GM21576 (cell line): ENCODE measurements around the gene AURKA.
"Not testable (repeated sequence)": the region's sequence is repeated elsewhere in the genome, so short reads cannot be mapped to it uniquely, and the experiment has no call there.

Experiments used
- ATAC-seq: cut with Tn5 transposase; IDR thresholded peaks from one replicate; pipeline ENCODE4 v1.9.1; 2021; ENCODE audit warnings: mild to moderate bottlenecking, moderate library complexity; ENCODE audit not compliant: unreplicated experiment

AURKA gene

GRCh38 chr20:56391596-56392131, 351 bp downstream of the AURKA start:
- peak; percentile 27 for ATAC-seq

GRCh38 chr20:56391037-56391436, 978 bp downstream of the AURKA start:
- ATAC-seq, result no peak

- not testable (repeated sequence) for ATAC-seq
These were observed 1.6 kb downstream of the AURKA start for GRCh38 chr20:56390396-56390795.

- ATAC-seq, result no peak
These were observed 2.2 kb downstream of the AURKA start for GRCh38 chr20:56389807-56390206.

- no peak for ATAC-seq
These were observed 3.1 kb downstream of the AURKA start for GRCh38 chr20:56388882-56389281.

- ATAC-seq, result no peak
These were observed 5.8 kb downstream of the AURKA start for GRCh38 chr20:56386219-56386618.

- no peak for ATAC-seq
These were observed 6.9 kb downstream of the AURKA start for GRCh38 chr20:56385130-56385529.

GRCh38 chr20:56383334-56383733, 8.7 kb downstream of the AURKA start:
- no peak for ATAC-seq

- ATAC-seq, result no peak
These were observed 9.3 kb downstream of the AURKA start for GRCh38 chr20:56382696-56383095.

GRCh38 chr20:56381501-56381900, 10.5 kb downstream of the AURKA start:
- ATAC-seq, result no peak

- no peak for ATAC-seq
These were observed 11.6 kb downstream of the AURKA start for GRCh38 chr20:56380375-56380774.

GRCh38 chr20:56378386-56378785, 13.6 kb downstream of the AURKA start:
- no peak for ATAC-seq

- no peak for ATAC-seq
These were observed 15.7 kb downstream of the AURKA start for GRCh38 chr20:56376331-56376730.

- no peak for ATAC-seq
These were observed 18.1 kb downstream of the AURKA start for GRCh38 chr20:56373942-56374341.

GRCh38 chr20:56372850-56373249, 19.2 kb downstream of the AURKA start:
- no peak for ATAC-seq

- ATAC-seq, result no peak
These were observed 20.0 kb downstream of the AURKA start for GRCh38 chr20:56371977-56372376.

GRCh38 chr20:56369179-56369578, 22.8 kb downstream of the AURKA start:
- no peak for ATAC-seq

GRCh38 chr20:56368351-56369134, 23.5 kb downstream of the AURKA start:
- ATAC-seq, result no peak

GRCh38 chr20:56363491-56363890, 28.5 kb downstream of the AURKA start:
- no peak for ATAC-seq

GRCh38 chr20:56362833-56363413, 29.1 kb downstream of the AURKA start:
- ATAC-seq, result no peak

GRCh38 chr20:56361900-56362299, 30.1 kb downstream of the AURKA start:
- ATAC-seq, result no peak

GRCh38 chr20:56360908-56361205, 31.2 kb downstream of the AURKA start:
- no peak for ATAC-seq
